GM21786 (cell line): ENCODE results near the gene PIKFYVE.
"Not testable (repeated sequence)": the region's sequence is repeated elsewhere in the genome, so short reads cannot be mapped to it uniquely, and the experiment has no call there.

Experiments used
- ATAC-seq: cut with Tn5 transposase; IDR thresholded peaks from one replicate; pipeline ENCODE4 v1.9.1; 2021; ENCODE audit not compliant: unreplicated experiment

Gene PIKFYVE

DNA sequence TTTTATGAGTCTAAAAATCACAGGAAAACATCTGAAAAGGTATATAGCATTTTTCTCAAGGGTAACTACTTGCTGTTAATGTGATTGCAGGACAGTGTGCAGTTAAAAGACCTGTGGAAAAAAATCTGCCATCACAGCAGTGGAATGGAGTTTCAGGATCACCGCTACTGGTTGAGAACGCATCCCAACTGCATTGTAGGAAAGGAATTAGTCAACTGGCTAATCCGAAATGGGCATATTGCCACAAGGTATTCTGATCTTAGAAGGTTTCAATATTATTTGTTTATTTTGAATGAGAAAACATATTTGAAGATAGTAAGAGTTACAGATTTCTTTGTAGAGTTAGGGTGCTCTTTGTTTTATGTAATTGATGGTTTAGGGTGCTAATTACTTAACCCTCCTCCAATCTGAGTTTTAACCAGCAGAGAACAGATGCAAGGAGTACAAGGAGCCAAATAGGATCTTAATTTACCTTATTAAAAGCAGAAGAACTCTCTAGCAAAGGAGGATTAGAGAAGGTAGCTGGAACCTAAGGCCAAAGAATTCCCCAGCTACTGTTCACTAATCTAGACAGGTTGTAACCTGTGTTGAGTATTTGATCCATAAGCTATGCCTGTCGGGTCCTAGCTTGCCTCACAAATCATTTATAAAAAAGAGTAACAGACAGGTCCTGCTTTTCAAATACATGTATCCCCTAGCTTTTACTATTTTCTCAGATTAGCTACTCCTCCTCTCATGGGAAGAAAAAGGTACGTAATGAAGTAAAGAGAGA lies 35.0 kb downstream of the PIKFYVE start:
- no peak for ATAC-seq

DNA sequence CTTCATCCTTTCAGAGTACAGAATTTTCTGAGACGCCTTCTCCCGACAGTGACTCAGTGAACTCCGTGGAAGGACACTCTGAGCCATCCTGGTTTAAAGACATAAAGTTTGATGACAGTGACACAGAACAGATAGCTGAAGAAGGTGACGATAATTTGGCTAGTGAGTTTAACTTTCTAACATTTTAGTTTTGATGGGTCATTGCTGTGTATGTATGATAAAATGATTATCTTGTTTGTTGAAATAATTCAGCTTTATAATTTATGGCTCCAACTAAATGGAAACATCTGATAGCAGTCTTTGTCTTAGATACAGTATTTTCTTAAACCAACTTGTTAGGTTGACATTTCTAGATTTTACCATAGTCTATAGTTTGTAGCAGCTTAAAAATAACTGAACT lies 38.1 kb downstream of the PIKFYVE start:
- ATAC-seq = no peak

DNA sequence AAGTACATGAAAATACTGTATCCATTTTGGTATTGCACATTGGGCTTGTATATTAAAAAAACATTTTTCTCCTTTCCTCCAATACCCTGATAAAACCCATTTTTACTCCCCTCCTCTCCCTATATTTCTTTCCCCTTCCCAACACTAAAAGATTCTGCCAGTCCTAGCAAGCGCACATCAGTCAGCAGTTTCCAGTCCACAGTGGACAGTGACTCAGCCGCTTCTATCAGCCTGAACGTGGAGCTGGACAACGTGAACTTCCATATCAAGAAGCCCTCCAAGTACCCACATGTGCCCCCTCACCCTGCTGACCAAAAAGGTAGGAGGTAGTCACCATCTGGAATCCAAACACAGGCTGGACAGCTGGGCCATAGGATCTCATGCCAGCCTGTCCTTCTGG lies 38.6 kb downstream of the PIKFYVE start:
- no peak for ATAC-seq

DNA sequence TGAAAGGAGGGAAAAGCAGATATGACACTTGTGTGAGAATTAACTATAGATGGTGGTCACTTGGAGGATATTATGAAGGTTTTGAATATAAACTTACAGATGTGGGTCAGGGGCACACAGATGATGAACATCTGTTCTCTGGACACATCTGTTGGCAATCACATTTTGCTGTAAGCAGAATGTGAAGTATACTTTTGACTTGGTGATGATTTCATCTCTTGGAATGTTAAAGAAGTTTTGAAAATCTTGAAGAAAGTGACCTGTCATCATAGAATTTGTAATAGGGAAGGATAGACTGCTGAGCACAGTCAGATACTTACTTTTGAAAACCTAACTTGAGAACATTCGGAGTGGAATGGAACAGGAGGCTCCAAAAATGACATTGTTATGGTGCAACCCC lies 40.2 kb downstream of the PIKFYVE start:
- ATAC-seq = no peak

DNA sequence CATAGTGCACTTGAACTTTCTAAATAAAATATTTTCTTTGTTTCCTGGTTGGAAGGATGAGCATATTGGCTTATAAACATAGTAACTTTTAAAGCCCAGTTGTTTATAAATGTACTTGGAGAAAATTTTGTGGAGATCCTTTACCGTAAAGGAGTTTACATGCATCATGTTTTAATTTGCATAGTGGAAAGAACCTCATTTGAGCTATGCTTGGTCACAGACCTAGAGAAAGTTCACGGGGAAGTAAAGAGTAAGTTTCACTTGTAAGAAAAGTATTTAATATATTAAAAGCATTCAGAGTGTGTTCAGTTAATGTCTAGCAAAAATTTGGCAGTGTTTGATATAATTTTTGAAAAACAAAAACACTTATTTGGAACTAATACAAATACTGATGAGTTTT lies 45.3 kb downstream of the PIKFYVE start:
- peak; percentile 56 for ATAC-seq

DNA sequence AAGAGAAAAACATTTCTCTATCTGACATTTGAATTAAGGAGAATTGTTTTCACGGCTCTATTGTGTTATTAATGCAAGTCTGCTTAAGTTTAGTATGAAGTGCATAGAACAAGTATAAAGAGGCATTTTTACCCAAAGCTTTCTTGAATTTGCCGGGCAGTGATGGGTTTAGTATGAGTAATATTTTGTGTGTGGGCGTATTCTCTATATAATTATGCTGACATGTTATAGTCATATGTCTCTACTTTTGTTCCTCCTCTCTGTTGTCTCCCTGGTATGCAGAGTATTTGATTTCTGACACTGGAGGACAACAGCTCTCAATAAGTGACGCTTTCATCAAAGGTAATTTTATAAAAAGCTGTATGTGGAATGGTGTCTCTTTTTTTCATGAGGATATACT lies 45.9 kb downstream of the PIKFYVE start:
- ATAC-seq = peak; percentile 50

DNA sequence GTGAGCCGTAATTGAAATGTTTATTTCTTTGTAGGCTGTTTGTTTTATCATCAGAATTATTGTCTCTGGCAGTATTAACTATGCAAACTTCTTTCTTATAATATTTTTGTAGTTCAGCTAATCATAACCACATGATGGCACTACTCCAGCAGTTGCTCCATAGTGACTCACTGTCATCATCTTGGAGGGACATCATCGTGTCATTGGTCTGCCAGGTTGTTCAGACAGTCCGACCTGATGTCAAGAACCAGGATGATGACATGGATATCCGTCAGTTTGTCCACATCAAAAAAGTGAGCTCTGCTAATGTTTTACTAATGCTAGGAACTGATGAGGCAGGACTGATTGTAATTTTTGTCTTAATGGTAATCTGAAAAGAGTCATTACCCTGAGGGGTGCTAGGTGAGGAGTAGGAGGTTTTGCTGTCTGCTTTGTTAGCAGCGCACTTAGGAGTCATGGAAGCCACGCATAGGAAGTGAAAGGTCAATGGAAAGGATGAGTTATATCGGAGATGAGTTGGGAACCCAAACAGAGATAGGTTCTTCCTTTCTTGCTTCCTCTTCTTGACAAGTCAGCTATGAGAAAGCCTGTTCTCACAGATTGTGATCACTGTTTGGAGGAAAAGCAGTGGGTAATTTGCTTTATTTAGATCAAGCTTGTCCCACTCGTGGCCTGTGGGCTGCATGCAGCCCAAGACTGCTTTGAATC lies 49.2 kb downstream of the PIKFYVE start:
- ATAC-seq = peak; percentile 57

DNA sequence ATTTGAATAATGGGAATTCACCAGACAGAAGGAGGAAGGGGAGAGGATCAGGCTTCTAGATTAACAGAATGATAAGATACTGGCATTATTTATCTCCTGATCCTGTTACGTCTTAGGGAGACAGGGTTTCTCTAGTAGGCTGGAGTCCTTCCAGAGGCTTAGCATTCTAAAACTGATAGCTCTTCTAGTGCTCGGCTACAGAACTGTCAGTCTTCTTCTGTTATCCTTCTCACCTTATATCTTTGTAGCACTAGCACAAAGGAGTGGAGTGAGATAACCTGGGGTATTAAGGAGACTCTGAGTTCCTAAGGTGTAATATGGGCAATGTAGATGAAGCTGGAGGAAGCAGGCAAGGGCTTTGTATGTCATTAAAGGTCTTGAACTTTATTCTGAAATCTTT lies 52.1 kb downstream of the PIKFYVE start:
- no peak for ATAC-seq

DNA sequence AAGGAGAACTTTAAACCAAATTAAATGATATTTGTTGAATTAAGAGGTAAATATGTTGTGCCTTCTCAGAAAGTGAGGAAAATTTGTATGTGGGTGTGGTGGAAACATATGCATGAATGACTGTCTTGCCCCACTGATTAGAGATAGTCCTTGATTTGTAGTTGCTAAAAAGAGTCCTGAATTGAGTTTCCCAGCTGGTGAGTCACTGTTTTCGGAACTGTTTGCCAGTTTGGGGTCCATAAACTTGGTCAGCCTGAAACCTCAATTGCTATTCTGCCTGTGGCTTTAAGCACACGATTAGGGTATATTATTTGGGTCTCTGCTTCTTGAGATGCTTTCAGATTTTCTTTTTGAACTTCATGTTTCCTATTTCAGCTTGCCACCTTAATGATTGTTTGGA lies 53.3 kb downstream of the PIKFYVE start:
- no peak for ATAC-seq

DNA sequence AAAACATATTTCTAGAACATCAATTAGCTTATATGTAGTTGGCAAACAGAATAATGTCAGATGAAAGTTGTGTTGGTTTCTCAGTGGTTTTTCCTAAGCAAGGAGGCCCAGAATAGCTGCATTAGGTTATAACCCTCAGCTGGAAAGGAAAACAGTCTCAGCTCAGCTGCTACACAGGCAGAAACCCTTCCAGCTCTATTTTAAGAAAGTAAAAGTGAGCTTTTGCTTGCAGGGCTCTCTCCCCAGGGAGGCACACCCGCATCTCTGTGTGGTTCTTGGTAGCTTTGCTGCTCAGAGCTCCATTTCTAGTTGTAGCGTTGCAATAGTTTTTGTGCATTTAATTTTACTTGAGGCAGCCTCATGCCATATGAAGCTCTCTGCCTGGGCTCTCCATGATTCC lies 54.6 kb downstream of the PIKFYVE start:
- peak; percentile 94 for ATAC-seq

DNA sequence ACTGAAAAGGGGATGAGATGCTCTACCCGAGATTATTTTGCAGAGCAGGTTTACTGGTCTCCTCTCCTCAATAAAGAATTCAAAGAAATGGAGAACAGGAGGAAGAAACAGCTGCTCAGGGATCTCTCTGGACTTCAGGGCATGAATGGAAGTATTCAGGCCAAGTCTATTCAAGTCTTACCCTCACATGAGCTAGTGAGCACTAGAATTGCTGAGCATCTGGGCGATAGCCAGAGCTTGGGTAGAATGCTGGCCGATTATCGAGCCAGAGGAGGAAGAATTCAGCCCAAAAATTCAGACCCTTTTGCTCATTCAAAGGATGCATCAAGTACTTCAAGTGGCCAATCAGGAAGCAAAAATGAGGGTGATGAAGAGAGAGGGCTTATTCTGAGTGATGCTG lies 60.0 kb downstream of the PIKFYVE start:
- ATAC-seq = no peak

DNA sequence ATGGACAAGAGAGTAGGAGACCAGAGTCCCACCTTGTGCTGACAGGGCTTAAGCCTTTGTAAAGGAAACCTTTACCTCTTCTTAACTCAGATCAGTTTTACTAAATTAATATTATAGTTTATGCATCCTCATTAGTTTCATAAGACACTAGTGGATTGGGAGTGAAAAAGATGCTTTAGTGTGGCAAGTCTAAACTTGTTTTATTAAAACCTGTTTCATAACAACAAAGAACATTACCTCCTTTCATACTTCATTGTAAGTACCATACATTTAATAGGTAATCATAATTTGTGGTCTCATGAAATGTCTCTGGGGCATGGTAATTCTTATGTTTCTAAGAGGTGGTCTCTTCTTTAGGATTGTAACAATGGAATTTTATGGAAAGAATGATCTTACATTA lies 63.4 kb downstream of the PIKFYVE start:
- no peak for ATAC-seq

DNA sequence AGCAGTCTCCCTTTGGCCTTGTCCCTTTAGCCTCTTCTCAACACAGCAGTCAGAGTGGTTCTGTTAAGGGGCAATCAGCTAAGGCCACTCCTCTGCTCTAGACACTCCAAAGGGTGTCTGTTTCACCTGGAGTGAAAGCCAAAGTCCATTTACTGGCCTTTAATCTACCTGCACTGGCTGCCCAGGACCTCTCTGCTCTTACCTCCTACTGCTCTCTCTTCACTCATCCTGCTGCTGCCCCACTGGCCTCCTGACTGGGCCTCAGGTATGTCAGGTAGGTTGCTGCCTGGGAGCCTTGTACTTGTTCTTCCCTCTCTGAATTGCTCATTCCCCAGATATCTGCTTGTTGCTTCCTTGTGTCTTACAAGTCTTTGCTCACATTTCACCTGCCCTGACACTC lies 68.2 kb downstream of the PIKFYVE start:
- no peak for ATAC-seq

DNA sequence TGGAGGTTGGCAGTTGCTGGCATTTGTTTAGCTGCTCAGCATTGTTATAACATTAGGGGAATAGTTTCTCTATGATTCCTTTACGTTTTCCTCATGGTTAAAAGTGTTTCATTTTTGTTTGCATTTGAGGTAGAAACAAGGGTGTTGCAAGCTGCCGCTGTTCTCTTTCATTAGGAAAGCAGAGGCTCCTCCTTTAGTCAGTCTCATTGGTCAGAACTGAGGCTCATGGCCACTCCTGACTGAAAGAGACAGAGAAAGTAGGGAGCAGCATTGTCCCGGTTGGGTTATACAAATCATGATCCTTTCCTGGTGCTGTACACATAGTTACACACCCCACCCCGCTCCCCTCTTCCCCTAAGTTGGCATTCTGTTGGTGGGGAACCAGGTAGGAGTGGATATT lies 80.7 kb downstream of the PIKFYVE start:
- ATAC-seq = no peak

DNA sequence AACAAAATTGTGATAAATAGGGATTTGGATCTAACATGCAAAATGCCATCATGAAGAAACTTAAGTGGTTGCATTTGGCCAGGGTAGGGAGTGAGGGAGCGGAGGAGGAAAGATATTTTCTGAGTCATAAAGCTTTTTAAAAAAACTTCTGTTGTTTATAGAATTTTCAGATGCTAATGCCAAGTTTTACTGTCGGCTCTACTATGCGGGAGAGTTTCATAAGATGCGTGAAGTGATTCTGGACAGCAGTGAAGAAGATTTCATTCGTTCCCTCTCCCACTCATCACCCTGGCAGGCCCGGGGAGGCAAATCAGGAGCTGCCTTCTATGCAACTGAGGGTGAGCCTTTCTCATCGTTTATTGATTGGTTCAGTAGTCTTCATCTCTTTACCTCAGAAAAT lies 84.6 kb downstream of the PIKFYVE start:
- no peak for ATAC-seq

DNA sequence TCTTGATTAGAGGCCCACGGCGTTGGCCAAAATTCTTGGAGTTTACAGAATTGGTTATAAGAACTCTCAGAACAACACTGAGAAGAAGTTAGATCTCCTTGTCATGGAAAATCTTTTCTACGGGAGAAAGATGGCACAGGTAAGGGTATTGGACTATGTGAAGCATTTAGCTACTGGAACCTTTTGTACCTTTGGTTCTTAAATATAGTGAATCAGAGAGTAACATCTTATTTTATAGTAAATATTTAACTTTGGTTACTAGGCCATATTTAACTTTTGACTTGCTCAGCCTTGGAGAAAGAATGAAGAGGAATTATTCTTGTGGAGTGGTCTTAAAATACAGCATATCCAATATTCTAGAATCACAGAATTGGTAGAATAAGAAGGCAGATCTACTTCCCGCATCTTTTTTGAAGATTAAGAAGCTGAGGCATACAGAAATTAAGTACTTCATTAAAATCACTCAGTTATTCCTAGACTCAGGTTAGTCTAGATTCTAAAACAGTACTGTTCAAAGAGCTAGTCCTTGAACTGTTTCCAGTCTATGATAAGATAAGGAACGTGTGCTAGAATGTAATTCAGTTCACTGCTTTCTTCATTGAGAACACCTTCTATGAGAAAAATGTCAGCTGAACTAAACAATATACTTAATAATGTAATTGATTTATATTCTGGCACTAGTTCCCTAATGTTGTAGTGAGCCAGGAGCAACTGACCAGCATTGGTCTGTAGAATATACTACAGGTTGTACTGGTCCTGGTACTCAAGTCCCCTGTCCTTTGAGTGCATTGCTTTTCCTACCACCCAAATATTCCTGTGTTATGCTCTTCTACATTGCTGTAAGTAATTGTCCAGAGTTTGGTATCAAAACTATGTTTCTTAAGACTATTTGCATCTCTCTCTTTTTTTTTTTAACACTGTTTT lies 86.9 kb downstream of the PIKFYVE start:
- no peak for ATAC-seq

DNA sequence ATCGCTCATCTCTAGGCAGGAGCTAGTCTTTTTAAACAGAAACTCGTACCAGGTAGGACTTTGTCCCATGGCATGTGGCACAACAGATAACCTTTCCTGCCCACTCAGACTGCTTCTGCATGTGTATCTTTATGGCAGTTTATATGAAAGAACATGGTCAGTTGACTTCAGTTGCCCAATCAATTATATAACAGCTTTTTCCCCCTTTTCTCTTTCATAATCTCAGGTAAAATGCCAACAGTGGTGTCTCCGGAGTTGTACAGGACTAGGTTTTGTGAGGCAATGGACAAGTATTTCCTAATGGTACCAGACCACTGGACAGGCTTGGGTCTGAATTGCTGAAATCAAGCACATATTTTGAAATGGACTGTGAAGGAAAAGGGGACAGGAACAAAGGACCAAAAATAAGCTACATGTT lies 88.9 kb downstream of the PIKFYVE start:
- no peak for ATAC-seq

DNA sequence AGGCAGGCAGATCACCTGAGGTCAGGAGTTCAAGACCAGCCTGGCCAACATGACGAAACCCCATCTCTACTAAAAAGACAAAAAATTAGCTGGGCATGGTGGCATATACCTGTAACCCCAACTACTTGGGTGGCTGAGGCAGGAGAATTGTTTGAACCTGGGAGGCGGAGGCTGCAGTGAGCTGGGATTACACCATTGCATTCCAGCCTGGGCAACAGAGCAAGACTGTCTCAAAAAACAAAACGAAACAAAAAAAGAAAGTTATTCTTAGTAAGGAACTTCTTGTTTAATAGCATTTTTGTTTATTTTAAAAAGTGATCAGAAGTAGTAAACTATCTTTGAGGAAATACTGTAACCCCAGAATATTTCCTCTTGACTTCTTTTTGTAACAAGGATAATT lies 90.4 kb downstream of the PIKFYVE start:
- not testable (repeated sequence) for ATAC-seq

DNA sequence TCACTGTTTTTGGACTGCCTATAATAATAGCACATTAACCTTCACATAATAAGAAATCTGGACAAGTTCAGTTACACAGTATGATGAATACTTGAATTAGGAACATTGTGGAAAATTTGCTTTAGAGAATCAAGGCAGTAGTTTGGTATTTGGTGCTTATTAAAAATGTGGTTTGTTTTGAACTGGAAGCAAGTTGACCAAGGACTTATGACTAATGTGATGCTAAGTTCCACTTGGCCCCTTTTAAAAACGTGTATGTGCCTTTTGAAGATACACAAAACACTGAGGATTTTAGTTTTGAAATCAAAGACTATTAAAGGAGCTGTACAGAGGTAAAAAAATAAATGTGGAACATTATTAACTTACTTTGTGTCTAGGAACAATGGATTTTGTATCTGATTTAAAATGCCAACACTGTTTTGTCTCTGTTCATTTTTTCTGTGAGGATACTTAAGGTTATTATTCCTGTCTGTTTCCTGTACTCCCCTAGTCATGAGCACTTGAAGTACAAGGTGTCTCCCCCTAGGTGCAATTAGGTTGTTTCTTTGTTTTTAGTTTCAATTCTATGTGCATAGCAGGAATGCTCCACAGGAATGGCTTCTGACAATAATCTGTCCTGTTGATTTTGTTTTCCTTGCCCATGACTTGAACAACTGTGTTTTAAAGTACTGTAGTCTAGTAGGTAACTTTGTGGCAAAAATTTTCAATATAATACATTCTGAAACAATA lies 91.0 kb downstream of the PIKFYVE start:
- no peak for ATAC-seq

DNA sequence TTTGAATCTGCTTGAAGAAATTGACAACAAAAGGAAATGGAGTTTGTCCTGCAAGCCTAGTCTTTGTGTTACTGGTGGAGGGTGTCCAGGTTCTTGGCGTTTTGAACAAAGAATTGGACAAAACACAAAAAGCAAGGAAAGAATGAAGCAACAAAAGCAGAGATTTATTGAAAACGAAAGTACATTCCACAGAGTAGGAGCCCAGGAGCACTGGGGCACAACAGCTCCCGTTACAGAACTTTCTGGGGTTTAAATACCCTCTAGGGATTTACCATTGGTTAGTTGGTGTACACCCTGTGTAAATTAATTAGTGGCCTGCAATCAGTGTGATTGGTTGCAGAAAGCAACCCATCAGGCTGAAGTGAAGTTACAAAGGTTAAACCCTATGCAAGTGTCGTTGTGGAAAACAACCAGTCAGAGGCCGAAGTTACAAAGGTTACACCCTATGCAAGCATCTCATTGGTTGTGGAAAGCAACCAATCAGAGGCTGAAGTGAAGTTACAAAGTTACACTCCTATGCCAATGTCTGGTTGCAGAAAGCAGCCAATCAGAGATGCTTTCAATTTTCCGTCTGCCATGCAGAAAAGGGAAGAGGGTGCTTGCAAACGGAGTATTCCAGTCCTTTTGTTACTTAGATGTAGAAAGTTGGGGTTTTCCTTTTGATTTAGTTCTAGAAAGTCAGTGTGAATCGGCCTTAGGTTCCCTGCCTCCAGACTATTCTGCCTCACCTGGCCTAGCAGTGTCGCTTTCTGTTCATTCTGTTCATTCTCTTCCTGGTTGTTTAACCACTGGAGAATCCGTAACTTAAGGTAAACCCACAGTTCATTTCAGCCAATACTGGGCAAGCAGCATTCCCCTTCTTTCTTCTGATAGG lies 92.9 kb downstream of the PIKFYVE start:
- peak; percentile 31 for ATAC-seq
